ENCODE data around the gene MRPL40.
"Not testable (repeated sequence)": the region's sequence is repeated elsewhere in the genome, so short reads cannot be mapped to it uniquely, and the experiment has no call there.

MRPL40 gene

DNA sequence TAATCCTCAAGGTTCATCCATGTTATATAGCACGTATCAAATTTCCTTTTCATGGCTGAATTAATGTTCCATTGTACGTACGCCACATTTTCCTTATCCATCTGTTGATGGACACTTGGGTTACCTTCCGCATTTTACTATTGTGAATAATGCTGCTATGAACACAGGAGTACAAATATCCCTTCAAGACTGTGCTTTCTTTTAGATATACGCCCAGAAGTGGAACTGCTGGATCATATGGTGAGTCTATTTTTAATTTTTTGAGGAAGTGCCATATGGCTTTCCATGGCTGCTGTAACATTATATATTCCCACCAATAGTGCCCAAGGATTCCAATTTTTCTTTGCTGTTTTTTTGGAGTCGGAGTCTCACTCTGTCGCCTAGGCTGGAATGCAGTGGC, 6.0 kb downstream of the MRPL40 start:
- TF ChIP-seq, protein P1, sequence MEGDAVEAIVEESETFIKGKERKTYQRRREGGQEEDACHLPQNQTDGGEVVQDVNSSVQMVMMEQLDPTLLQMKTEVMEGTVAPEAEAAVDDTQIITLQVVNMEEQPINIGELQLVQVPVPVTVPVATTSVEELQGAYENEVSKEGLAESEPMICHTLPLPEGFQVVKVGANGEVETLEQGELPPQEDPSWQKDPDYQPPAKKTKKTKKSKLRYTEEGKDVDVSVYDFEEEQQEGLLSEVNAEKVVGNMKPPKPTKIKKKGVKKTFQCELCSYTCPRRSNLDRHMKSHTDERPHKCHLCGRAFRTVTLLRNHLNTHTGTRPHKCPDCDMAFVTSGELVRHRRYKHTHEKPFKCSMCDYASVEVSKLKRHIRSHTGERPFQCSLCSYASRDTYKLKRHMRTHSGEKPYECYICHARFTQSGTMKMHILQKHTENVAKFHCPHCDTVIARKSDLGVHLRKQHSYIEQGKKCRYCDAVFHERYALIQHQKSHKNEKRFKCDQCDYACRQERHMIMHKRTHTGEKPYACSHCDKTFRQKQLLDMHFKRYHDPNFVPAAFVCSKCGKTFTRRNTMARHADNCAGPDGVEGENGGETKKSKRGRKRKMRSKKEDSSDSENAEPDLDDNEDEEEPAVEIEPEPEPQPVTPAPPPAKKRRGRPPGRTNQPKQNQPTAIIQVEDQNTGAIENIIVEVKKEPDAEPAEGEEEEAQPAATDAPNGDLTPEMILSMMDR (IDR thresholded peaks at IDR 0.05; ENCODE audit: control insufficient read depth, insufficient read depth, low read depth, low read length, missing control alignments) = no peak
- DNase-seq (ENCODE audit: low read depth) = no peak

DNA sequence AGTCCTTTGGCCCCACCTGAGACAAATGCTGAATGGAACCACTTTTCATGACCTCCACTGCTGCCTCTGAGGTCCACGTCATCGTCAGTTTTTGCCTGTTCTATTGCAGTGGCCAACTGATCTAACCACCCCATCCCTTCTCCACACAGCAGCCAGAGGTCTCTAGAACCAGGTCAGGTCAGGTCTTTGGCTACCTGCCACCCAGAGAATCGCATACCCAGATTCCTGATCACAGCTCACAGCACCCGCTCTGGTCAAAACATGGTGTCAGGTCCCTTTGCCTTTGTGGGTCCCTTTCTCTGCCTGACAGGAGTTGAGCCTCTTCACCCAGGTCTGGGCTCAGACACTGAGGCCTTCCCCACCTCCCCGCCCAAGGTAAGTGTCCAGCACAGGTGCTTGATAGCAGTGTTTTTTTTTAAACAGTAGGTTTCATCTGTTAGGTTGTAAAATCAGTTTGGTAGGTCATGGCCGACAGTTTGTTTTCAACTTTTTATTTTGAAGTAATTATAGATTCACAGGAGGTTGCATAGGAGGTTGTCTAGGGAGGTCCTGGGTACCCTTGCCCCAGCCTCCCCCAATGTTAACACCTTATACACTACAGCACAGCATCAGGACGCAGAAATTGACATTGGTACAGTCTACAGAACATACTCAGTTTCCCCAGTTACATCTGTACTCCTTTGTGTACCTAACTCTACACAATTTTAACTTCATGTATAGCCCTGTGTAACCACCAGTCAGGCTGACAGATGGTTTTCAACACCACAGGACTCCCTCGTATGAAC, 8.3 kb downstream of the MRPL40 start:
- TF ChIP-seq, protein P1 (IDR thresholded peaks at IDR 0.05; ENCODE audit: control insufficient read depth, insufficient read depth, low read depth, low read length, missing control alignments) = no peak
- no peak for DNase-seq (ENCODE audit: low read depth)
- H3K4me3 ChIP-seq (ENCODE audit: control insufficient read depth, low read depth, low read length) = no peak overlapping the region

More for the DNA sequence above, 6.0 kb downstream of the MRPL40 start:
- H3K4me3 ChIP-seq (ENCODE audit: control insufficient read depth, low read depth, low read length) = no peak overlapping the region

DNA sequence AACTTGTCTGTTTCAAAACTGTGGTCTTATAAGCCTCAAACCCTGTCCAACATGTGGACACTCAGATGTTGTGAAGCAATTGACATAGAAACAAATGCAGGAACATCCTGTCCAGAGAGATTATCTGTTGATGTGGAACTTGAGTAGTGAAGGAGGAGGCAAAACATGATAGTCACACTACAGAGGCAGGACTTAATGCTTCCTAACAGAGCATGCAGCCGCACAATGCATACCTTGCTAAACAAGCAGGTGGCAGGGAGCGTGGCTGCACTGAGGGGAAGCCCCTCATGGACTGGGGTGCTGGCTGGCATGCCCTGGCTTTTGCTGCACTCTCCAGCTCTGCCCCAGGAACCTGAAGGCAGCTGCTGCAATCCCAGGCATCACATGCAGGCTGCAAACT, 9.8 kb downstream of the MRPL40 start:
- TF ChIP-seq, protein P1 (IDR thresholded peaks at IDR 0.05; ENCODE audit: control insufficient read depth, insufficient read depth, low read depth, low read length, missing control alignments) = no peak
- no peak for DNase-seq (ENCODE audit: low read depth)
- H3K4me3 ChIP-seq (ENCODE audit: control insufficient read depth, low read depth, low read length) = no peak overlapping the region

DNA sequence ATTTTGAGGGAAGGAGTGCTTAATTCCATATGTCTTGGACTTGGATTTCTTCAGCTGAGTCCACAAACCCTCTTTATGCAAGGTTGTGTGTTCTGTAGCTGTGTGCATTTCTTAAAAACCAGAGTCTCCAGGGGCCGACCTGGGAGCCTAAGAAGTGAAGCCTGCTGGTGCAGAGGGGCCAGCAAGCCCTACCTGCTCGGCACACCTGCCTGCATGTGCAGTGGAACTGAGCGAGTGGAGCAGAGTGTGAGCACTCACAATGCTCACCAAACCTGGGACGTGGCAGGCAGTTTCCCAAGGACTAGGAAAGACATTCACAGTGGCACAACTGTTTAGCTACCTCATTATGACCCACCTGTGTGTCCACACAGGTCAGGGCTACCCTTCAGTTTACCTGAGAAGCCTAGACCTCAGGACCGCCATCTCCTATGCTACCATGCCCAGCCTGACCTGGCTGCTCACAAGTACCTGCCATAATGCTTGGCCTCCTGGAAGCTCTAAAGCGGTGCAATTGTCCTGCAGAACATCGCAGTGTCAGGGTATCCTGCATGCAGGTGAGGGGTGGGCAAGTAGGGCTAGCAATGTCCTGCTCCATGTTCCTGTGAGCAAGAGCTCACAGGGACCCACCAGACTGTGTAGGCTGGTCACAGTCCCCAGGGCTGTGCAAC, 11.3 kb downstream of the MRPL40 start:
- H3K4me3 ChIP-seq (ENCODE audit: control insufficient read depth, low read depth, low read length) = no peak overlapping the region
- TF ChIP-seq, protein P1 (IDR thresholded peaks at IDR 0.05; ENCODE audit: control insufficient read depth, insufficient read depth, low read depth, low read length, missing control alignments) = no peak
- no peak for DNase-seq (ENCODE audit: low read depth)

DNA sequence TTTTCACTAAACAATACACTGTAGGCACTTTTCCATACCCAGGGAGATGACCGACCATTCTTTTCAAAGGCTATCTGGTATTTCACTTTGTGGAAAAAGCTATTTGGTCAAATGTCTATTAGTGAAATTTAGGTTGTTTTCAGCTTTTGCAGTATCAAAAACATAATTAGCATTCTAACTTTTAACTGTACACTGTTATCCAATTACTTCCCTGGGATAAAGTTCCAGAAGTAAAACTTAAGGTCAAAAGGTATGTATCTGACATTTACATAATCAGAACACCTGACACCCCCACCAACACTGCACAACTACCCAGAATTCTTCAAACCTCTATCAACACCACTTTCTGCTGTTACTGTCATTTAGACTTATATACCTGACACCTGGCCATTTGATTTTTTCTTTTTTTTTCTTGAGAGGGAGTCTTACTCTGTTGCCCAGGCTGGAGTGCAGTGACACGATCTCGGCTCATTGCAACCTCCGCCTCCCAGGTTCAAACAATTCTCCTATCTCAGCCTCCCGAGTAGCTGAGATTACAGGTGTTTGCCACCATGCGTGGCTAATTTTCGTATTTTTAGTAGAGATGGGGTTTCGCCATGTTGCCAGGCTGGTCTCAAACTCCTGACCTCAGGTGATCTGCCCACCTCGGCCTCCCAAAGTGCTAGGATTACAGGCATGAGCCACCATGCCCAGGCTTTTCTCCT, 13.1 kb downstream of the MRPL40 start:
- H3K4me3 ChIP-seq (ENCODE audit: control insufficient read depth, low read depth, low read length); DNase-seq (ENCODE audit: low read depth): not testable (repeated sequence)

DNA sequence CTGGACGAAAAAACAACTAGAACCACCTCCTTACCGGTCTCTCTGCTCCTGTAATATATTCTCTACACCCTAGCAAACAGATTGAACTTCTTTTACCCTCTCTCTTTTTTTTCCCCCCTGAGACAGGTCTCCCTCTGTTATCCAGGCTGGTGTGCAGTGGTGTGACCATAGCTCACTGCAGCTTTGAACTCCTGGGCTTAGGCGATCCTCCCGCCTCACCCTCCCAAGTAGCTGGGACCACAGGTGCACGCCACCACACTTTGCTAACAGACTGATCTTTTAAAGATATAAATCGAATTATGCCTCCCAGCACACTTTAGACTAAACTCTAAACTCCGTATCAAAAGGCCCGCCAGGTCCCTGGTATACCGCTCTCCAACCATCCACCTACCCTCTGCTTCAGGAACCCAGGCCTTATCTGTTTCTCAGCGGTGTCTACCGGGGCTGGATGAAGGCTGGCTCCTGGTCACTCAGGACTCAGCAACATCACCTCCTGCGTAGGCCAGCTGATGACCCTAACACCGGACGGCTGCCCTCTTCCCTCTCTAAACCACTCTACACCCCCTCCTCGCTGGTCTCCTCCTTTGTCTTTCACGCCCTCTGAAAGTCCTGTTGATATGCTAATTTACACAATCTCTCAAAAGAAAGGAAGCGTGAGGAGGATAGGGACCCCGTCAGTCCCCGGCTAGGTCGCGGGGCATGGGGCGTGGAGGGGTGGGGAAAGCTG, 14.4 kb downstream of the MRPL40 start:
- TF ChIP-seq, protein P1 (IDR thresholded peaks at IDR 0.05; ENCODE audit: control insufficient read depth, insufficient read depth, low read depth, low read length, missing control alignments) = no peak
- H3K4me3 ChIP-seq (ENCODE audit: control insufficient read depth, low read depth, low read length) = peak overlapping the region; percentile 76
- no peak for DNase-seq (ENCODE audit: low read depth)

All from AG09309 (cell line).